Measurements from ENCODE around the gene TLR10.
"Not testable (repeated sequence)": the region's sequence is repeated elsewhere in the genome, so short reads cannot be mapped to it uniquely, and the experiment has no call there.

The TLR10 gene

GRCh38 chr4:38802561-38803355, 20.0 kb upstream of the TLR10 start:
- no peak for DNase-seq

GRCh38 chr4:38800961-38801450, 18.2 kb upstream of the TLR10 start:
- DNase-seq, result no peak

- no peak for DNase-seq
These were observed 17.6 kb upstream of the TLR10 start for GRCh38 chr4:38800366-38800765.

GRCh38 chr4:38795087-38795486, 12.3 kb upstream of the TLR10 start:
- no peak for DNase-seq

DNA sequence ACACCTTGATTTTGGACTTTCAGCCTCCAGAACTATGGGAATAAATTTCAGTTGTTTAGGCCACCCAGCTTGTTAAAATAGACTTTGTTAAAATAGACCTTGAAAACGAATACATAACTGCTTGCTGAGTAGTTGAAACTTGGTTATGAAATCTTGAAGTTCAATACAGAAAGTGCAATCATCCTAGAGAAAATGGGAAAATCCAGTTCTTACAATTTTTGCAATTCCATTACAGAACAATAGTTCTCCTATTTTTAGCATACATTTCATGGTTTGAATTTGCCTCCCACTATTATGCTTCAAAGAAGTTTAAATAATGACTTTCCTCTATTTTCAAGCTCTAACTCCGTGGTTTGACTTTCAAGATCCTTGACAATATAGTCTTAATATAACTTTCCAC, 11.3 kb upstream of the TLR10 start:
- DNase-seq, result no peak

DNA sequence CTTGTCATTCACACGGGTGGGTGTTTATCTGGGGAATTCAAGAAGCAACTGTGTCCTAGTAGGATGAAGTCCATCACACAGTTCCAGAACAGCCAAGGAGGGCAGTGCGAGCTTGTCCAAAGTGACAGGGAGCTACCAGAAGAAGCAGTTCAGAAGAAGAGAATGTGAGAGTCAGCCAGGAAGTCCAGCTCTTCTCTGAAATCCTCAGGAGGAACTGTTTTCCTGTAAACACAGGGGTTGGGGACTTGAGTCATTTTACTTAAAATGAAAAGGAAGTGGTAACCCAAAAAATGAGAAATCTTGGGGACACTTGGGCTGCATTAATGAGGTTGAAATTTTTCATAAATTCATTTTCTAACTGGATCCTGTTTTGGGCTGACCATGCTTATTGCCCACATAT, 8.2 kb upstream of the TLR10 start:
- DNase-seq, result no peak

DNA sequence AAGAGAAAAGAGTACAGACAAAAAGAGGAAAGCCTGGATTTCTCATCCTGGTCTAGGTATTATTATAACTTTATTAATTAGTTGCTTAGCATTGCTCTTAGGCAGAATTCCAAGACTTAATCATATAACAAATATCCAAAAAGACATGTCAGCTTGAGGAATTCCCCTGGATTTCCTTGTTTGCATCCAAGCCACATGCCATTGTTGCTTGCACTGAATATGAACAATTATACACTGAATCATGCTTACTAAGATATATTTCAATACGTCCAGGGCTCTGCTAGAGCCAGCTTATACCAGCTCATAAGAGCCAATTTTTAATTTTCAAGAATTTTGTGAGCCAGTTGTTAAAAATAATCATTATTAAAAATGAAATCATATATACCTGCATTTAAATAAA, 5.5 kb upstream of the TLR10 start:
- DNase-seq, result no peak

- DNase-seq, result no peak
These were observed 4.9 kb upstream of the TLR10 start for GRCh38 chr4:38787693-38788092.

- DNase-seq, result no peak
These were observed 3.2 kb upstream of the TLR10 start for GRCh38 chr4:38785901-38786402.

DNA sequence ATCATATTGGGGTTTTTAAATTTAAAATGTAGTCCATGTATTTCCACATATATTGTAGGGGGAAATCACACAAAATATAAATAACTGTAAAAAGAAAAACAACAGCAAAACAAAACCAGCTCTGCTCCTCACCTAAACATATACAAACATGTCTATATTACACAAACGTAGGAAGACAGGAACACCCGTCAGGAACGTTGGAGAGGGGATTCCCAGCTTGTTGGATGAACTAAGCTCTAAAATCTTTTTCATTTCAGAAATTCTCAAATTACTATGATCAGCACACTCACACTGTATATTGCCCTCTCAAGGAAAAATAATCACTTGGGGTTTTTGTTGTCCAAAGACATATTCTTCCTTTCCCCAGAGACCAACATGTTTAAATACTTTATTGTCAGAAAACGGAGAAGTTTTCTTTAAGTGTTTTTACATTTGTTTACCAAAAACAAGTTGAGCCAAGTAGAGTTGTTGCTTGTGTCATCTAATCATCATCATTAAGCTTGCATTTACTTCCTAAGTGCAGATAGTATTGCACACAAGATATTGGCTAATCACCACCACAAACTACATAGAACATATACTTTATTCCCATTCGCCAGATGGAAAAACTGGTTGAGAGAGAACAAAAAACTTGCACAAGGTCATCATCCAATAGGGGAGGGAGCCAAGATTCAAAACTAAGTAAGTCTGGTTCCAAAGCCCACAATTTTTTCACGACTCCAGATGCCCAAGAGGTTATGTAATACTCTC, 2.4 kb upstream of the TLR10 start:
- no peak for DNase-seq

- DNase-seq, result no peak
These were observed 1.4 kb upstream of the TLR10 start for GRCh38 chr4:38784141-38784540.

GRCh38 chr4:38783109-38783460, 295 bp upstream of the TLR10 start:
- DNase-seq, result no peak

- DNase-seq, result no peak
These were observed 932 bp downstream of the TLR10 start for GRCh38 chr4:38781854-38782261.

- no peak for DNase-seq
These were observed 1.8 kb downstream of the TLR10 start for GRCh38 chr4:38780833-38781484.

DNA sequence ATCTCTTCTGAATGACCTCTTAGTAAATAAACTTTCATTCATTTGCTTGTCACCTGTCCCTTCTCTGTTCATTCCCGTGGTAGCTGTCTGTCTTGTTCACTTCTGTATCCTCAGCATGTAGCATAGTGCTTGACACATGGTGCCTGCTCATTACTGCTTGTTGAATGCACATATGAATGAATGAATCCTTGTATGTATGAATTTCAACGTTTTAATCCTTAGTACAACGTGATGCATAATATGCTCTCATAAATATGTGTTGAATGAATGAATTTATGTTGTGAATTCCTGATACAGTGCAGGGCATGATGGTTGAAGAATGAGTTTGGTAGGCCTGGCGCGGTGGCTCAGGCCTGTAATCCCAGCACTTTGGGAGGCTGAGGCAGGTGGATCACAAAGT, 3.0 kb downstream of the TLR10 start:
- DNase-seq, result no peak

DNA sequence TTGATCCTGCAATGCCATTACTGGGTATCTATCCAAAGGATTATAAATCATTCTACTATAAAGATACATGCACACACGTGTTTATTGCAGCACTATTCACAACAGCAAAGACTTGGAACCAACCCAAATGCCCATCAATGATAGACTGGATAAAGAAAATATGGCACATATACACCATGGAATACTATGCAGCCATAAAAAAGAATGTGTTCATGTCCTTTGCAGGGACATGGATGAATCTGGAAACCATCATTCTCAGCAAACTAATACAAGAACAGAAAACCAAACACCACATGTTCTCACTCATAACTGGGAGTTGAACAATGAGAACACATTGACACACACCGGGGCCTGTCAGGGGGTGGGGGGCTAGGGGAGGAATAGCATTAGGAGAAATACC, 4.9 kb downstream of the TLR10 start:
- not testable (repeated sequence) for DNase-seq

- no peak for DNase-seq
These were observed 7.5 kb downstream of the TLR10 start for GRCh38 chr4:38775326-38775725.

DNA sequence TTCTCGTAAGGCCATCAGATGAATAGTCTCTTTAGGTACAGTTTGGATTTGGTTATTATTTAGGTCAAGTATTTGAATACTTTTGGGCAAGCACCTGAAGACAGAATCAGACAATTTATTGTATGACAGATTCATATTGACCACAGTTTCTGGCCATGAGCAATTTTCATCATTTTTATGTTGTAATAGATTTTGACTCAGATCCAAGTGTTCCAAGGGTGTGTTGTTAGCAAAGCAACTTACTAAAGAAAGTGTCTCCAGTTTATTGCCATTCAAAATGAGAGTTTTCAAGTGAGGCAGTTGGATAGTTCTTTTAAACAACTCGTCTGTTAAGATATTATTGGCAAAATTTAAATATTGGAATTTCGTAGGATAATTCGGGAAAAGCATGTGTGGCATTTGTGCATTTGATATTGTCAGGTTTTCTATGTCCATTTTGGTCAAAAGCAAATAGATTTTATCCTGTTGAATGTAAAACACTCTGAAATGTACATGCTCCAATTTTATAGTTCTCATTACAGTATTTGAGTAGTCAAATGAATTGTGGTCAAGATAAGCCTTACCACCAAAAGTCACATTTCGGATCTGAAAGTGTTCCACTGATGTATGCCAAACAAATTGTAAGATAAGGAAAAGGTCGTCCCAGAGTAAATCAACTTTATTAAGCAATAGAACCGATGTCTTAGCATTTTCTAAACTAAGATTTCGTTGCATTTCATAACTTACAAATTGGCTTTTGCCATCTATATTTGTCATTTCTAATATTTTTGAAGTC, 8.4 kb downstream of the TLR10 start:
- no peak for DNase-seq

DNA sequence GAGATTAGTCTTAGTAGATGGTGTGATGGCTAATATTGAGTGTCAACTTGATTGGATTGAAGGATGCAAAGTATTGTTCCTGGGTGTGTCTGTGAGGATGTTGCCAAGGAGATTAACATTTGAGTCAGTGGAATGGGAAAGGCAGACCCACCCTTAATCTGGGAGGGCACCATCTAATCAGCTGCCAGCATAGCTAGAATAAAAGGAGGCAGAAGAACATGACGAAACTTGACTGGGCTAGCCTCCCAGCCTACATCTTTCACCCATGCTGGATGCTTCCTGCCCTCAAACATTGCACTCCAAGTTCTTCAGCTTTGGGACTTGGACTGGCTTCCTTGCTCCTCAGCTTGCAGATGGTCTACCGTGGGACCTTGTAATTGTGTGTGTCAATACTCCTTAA, 12.5 kb downstream of the TLR10 start:
- not testable (repeated sequence) for DNase-seq

DNA sequence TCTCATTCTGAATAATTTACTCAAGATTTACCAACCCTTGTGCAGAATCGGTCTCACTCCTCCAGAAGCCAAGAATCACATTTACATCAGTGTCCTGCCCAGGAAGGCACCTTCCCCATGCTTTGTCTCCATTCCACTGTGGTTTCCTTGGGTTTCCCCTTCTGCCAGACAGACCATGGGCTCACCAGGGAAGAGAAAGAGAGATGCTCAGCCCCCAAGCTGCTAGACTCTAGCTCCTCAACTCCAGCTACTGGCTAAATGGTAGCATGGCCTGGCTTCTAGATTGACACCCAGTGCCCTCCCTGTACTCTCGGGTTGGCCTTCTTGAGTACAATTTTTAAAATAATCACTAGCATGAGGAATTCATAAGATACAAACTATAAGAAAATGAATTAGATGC, 12.9 kb downstream of the TLR10 start:
- no peak for DNase-seq

- no peak for DNase-seq
These were observed 13.3 kb downstream of the TLR10 start for GRCh38 chr4:38769441-38769840.

- no peak for DNase-seq
These were observed 13.8 kb downstream of the TLR10 start for GRCh38 chr4:38768968-38769394.

GRCh38 chr4:38766940-38767339, 15.8 kb downstream of the TLR10 start:
- DNase-seq, result not testable (repeated sequence)

Measured in NCI-H146 (cell line).